SU-DHL-6 (cell line): ENCODE results near the gene EFNB2.

Source experiments
- H2AFZ ChIP-seq: fragments of 200-600 bp; sonication (generic); 2 replicates; pipeline ENCODE4 v1.6.1; 2014; ENCODE audit warnings: low read depth, mild to moderate bottlenecking, moderate library complexity, mixed read lengths, antibody characterized with exemption, low read length; ENCODE audit not compliant: severe bottlenecking
- H3F3A ChIP-seq: fragments of 200-600 bp; shearing (Covaris generic); 2 replicates; pipeline ENCODE4 v1.6.0; 2016; ENCODE audit warnings: antibody characterized with exemption, mild to moderate bottlenecking; ENCODE audit not compliant: insufficient read depth
- H3K27ac ChIP-seq: fragments of 200-600 bp; sonication (generic); 2 replicates; pipeline ENCODE4 v1.5.1; 2016; ENCODE audit warnings: low read depth, mild to moderate bottlenecking, low read length, moderate library complexity, mixed read lengths
- H3K27me3 ChIP-seq: fragments of 200-600 bp; sonication (generic), shearing (Covaris generic); 2 replicates; pipeline ENCODE4 v1.6.0; 2014; ENCODE audit warnings: mild to moderate bottlenecking, low read length
- H3K36me3 ChIP-seq: fragments of 200-600 bp; sonication (generic); 2 replicates; pipeline ENCODE4 v1.6.1; 2014; ENCODE audit warnings: mild to moderate bottlenecking, low read length, mixed read lengths
- H3K4me2 ChIP-seq: fragments of 300-600, 200-600 bp; shearing (Covaris generic), sonication (generic); 2 replicates; pipeline ENCODE4 v1.6.0; 2014; ENCODE audit warnings: low read length, low read depth, mild to moderate bottlenecking; ENCODE audit not compliant: poor library complexity, severe bottlenecking
- H3K4me3 ChIP-seq: fragments of 200-600 bp; sonication (generic); 2 replicates; pipeline ENCODE4 v1.5.1; 2014; ENCODE audit warnings: antibody characterized with exemption, low read length, mild to moderate bottlenecking, mixed read lengths; ENCODE audit not compliant: insufficient read depth, poor library complexity, severe bottlenecking
- H3K79me2 ChIP-seq: fragments of 200-600 bp; sonication (generic); 2 replicates; pipeline ENCODE4 v1.6.1; 2014; ENCODE audit warnings: mild to moderate bottlenecking, low read length, moderate library complexity; ENCODE audit not compliant: insufficient read depth
- H3K9ac ChIP-seq: fragments of 200-600 bp; sonication (generic); 2 replicates; pipeline ENCODE4 v1.7.0; 2014; ENCODE audit warnings: mild to moderate bottlenecking, low read length
- H3K9me2 ChIP-seq: fragments of 200-600 bp; sonication (generic); replicated peaks from 2 replicates; pipeline ENCODE4 v1.6.1; 2014; ENCODE audit warnings: low read length; ENCODE audit not compliant: insufficient read depth
- H3K9me3 ChIP-seq: fragments of 200-600 bp; sonication (generic); 2 replicates; pipeline ENCODE4 v1.6.1; 2014; ENCODE audit warnings: low read length, mixed read lengths; ENCODE audit not compliant: insufficient read depth
- H4K20me1 ChIP-seq: fragments of 200-600 bp; sonication (generic); 2 replicates; pipeline ENCODE4 v1.6.1; 2014; ENCODE audit warnings: low read depth, mild to moderate bottlenecking, antibody characterized with exemption, low read length, moderate library complexity, mixed read lengths
- EZH2phosphoT487 ChIP-seq: fragments of 200-600 bp; sonication (generic), shearing (Covaris generic); conservative IDR thresholded peaks from 2 replicates; pipeline ENCODE4 v1.6.1; 2018; ENCODE audit warnings: mild to moderate bottlenecking, antibody characterized with exemption, low read length, moderate library complexity, mixed read lengths
- TF ChIP-seq, protein P1 (sequence below): fragments of 200-600 bp; sonication (generic); IDR thresholded peaks from one replicate; pipeline ENCODE4 v1.5.1; 2017; ENCODE audit warnings: antibody characterized with exemption, mild to moderate bottlenecking, low read length, moderate library complexity; ENCODE audit not compliant: insufficient read depth, poor library complexity, severe bottlenecking

EFNB2 gene

DNA sequence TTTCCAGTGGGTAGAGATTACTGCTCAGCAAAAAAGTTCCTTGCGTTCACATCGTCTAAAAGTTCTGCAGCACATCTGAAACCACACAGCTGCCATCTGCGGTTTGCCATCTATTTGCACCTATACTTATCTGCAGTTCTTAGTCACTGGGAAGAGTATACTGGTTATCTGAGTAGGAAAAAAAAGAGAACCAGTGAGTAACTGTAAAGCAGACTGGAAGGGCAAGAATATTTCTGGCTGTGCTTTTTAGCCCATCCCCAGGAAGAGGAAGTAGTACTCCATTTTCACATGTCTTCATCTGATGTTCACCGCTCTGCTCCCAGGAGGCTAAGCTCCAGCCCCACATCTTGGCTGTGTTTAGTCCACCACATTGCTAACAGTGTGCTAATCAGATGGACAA lies 35.6 kb downstream of the EFNB2 start:
- Histone ChIP-seq H3K27ac (no peak overlapping the region), H3K9me2 (no peaks in the 10 kb centered on the region), H3K27me3 (no peaks in the 10 kb centered on the region), H4K20me1 (no peaks in the 10 kb centered on the region), H3K4me3 (no peak overlapping the region), H3K79me2 (no peaks in the 10 kb centered on the region), H3F3A (no peaks in the 10 kb centered on the region), H3K9me3 (no peaks in the 10 kb centered on the region), H3K9ac (no peak overlapping the region), H3K4me2 (no peak overlapping the region), H3K36me3 (no peaks in the 10 kb centered on the region), H2AFZ (no peak overlapping the region)
- no peak for TF ChIP-seq EZH2phosphoT487
- TF ChIP-seq, protein P1, sequence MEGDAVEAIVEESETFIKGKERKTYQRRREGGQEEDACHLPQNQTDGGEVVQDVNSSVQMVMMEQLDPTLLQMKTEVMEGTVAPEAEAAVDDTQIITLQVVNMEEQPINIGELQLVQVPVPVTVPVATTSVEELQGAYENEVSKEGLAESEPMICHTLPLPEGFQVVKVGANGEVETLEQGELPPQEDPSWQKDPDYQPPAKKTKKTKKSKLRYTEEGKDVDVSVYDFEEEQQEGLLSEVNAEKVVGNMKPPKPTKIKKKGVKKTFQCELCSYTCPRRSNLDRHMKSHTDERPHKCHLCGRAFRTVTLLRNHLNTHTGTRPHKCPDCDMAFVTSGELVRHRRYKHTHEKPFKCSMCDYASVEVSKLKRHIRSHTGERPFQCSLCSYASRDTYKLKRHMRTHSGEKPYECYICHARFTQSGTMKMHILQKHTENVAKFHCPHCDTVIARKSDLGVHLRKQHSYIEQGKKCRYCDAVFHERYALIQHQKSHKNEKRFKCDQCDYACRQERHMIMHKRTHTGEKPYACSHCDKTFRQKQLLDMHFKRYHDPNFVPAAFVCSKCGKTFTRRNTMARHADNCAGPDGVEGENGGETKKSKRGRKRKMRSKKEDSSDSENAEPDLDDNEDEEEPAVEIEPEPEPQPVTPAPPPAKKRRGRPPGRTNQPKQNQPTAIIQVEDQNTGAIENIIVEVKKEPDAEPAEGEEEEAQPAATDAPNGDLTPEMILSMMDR: no peak

DNA sequence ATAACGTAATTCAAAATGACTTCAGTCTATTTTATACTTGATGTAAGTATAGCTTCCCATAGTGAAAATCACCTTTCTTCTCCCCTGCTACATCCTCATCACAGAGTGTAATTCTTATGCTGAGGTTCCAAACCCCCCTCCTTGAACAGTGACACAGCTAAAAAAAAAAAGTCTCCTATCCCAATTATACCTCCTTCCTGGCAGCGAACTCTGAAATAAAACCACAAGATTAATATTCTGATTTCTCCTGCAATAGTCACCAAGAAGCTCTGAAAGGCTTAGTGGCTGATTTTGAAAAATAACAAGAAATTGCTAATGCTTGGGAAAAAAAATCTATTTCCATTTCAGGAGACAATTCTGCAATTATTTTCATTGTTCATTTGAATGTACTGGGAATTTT lies 36.3 kb downstream of the EFNB2 start:
- H3F3A ChIP-seq: no peaks in the 10 kb centered on the region
- H3K27me3 ChIP-seq: no peaks in the 10 kb centered on the region
- no peaks in the 10 kb centered on the region for H4K20me1 ChIP-seq
- H3K36me3 ChIP-seq: no peaks in the 10 kb centered on the region
- no peak overlapping the region for H3K4me3 ChIP-seq
- H2AFZ ChIP-seq: no peak overlapping the region
- no peak overlapping the region for H3K9ac ChIP-seq
- no peak overlapping the region for H3K4me2 ChIP-seq
- H3K27ac ChIP-seq: no peak overlapping the region
- TF ChIP-seq, protein P1: no peak
- TF ChIP-seq EZH2phosphoT487: no peak
- no peaks in the 10 kb centered on the region for H3K9me3 ChIP-seq
- no peaks in the 10 kb centered on the region for H3K9me2 ChIP-seq
- H3K79me2 ChIP-seq: no peaks in the 10 kb centered on the region

- no peaks in the 10 kb centered on the region for H3F3A ChIP-seq
- no peaks in the 10 kb centered on the region for H3K9me3 ChIP-seq
- no peak overlapping the region for H3K4me3 ChIP-seq
- H3K27me3 ChIP-seq: no peaks in the 10 kb centered on the region
- H3K9me2 ChIP-seq: no peaks in the 10 kb centered on the region
- TF ChIP-seq EZH2phosphoT487: no peak
- TF ChIP-seq, protein P1: no peak
- H3K79me2 ChIP-seq: no peaks in the 10 kb centered on the region
- no peak overlapping the region for H3K9ac ChIP-seq
- H3K27ac ChIP-seq: no peak overlapping the region
- H2AFZ ChIP-seq: no peak overlapping the region
- H3K36me3 ChIP-seq: no peaks in the 10 kb centered on the region
- H3K4me2 ChIP-seq: no peak overlapping the region
- no peaks in the 10 kb centered on the region for H4K20me1 ChIP-seq
Observed at GRCh38 chr13:106498571-106498970, 36.9 kb downstream of the EFNB2 start.
